ENCODE results near the gene MAGEF1. TPM values are rescaled to one million over a fixed set of nuclear protein-coding genes. Genes with fewer than 3 reads are reported as not detected.

The MAGEF1 gene
- total and polyA plus RNA-seq, 2 donors (not counting 1 experiment from before 2014, with no cell fraction given): 9.5 to 26.2 TPM

DNA sequence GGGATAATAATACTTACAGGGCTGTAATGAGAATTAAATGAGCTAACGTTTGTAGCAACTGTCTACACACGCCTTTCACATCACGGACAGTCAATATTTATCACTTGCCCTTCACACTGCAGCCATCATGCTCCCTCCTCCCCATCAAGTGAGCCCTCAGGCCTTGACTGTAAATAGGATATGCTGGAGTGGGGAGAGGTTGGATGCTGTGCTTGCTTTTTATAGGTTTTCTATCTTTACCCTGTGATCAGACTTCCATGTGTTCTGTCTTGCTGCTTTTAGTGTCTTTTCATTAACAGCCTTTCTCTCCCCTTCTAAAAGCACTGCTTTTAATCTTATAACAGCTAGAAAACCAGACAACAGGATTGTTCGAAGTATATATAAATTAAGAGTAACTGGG, 12.8 kb upstream of the MAGEF1 start:
- H3K27ac ChIP-seq (ENCODE audit: low read length in 2 of 2): no peak overlapping the region
- H3K27ac Mint-ChIP-seq: no peak overlapping the region
- H3K4me3 ChIP-seq (ENCODE audit: control extremely low read depth in 1 of 5, extremely low read depth in 1 of 5, insufficient read depth in 1 of 5, low read depth in 2 of 5, low read length in 4 of 5): no peak overlapping the region
- ChIA-PET CTCF (interaction anchor here (0.7 to 1.0 kb wide), 3 partner anchors 54 to 1009 kb away, joined by 3 to 7 read pairs (median 4); no protein-coding TSS in a partner anchor), POLR2A (interaction anchor here (0.6 kb wide), 1 partner anchor 12 kb away, joined by 4 read pairs; no protein-coding TSS in a partner anchor)
- no CpG with 5 or more reads among the region's 4 CpGs for WGBS (ENCODE audit: insufficient coverage)
- TF ChIP-seq EZH2 (IDR thresholded peaks at IDR 0.05; ENCODE audit: borderline replicate concordance, insufficient read depth, low read depth, low read length, poor library complexity, severe bottlenecking): no peak
- TF ChIP-seq, protein P1, sequence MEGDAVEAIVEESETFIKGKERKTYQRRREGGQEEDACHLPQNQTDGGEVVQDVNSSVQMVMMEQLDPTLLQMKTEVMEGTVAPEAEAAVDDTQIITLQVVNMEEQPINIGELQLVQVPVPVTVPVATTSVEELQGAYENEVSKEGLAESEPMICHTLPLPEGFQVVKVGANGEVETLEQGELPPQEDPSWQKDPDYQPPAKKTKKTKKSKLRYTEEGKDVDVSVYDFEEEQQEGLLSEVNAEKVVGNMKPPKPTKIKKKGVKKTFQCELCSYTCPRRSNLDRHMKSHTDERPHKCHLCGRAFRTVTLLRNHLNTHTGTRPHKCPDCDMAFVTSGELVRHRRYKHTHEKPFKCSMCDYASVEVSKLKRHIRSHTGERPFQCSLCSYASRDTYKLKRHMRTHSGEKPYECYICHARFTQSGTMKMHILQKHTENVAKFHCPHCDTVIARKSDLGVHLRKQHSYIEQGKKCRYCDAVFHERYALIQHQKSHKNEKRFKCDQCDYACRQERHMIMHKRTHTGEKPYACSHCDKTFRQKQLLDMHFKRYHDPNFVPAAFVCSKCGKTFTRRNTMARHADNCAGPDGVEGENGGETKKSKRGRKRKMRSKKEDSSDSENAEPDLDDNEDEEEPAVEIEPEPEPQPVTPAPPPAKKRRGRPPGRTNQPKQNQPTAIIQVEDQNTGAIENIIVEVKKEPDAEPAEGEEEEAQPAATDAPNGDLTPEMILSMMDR (IDR thresholded peaks at IDR 0.05): no peak
- intact Hi-C loops (cut with micrococcal nuclease): no loop called here
- H2AFZ ChIP-seq (ENCODE audit: insufficient read depth, low read depth, low read length, poor library complexity, severe bottlenecking): no peak overlapping the region
- H3K79me2 ChIP-seq (ENCODE audit: control insufficient read depth, insufficient read depth, low read length): no peaks in the 10 kb centered on the region
- H3K27me3 Mint-ChIP-seq: no peaks in the 10 kb centered on the region
- no peaks in the 10 kb centered on the region for H4K20me1 ChIP-seq (ENCODE audit: control insufficient read depth, insufficient read depth, low read length, poor library complexity, severe bottlenecking)
- ATAC-seq (ENCODE audit: low read depth) (no peak), DNase-seq (no peak)
- no peak overlapping the region for H3K4me2 ChIP-seq (replicated peaks; ENCODE audit: low read depth, low read length, poor library complexity, severe bottlenecking)
- no peak overlapping the region for H3K9ac ChIP-seq (ENCODE audit: low read length)
- no peaks in the 10 kb centered on the region for H3K4me1 ChIP-seq (ENCODE audit: control insufficient read depth in 2 of 2, insufficient read depth in 2 of 2, low read length in 2 of 2)
- H3K9me3 ChIP-seq (ENCODE audit: control extremely low read depth in 1 of 3, control insufficient read depth in 2 of 3, insufficient read depth in 1 of 3, low read length in 2 of 3): no peaks in the 10 kb centered on the region
- no peak overlapping the region for H3K4me3 Mint-ChIP-seq
- no peaks in the 10 kb centered on the region for H3K9me3 Mint-ChIP-seq (ENCODE audit: insufficient read depth)
- no peaks in the 10 kb centered on the region for H3K4me1 Mint-ChIP-seq
- no peaks in the 10 kb centered on the region for H3K36me3 ChIP-seq (replicated peaks in 1 of 2; ENCODE audit: control extremely low read depth in 1 of 2, control insufficient read depth in 1 of 2, extremely low read depth in 1 of 2, insufficient read depth in 2 of 2, low read length in 1 of 2)
- peaks cover 0 to 5% (median 0%) of the 10 kb centered on the region in 4 experiments for H3K27me3 ChIP-seq (replicated peaks in 1 of 4; ENCODE audit: control extremely low read depth in 1 of 4, control insufficient read depth in 3 of 4, insufficient read depth in 4 of 4, low read length in 3 of 4)

DNA sequence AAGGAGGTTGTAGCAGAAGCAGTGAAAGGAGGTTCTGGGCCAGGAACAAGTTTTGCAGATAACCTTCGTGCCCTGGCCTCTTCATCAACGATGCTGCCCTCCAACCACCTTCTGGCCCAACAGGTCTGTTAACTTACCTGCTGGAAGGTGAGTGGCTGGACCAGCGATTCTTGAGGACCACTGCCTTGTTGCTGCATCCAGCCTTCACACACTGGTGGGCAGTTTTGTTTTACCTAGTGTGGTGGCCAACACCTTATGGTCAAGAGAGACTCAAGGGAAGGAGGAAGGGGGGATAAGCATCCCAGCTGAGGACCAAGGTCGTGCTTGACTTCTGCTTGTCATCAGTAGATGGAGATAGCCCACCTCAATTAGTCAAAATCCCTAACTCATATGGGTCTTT, 7.8 kb upstream of the MAGEF1 start:
- no peak overlapping the region for H3K27ac ChIP-seq (ENCODE audit: low read length in 2 of 2)

More for the DNA sequence above, 7.8 kb upstream of the MAGEF1 start:
- ChIA-PET POLR2A (no interaction called here), CTCF (interaction anchor here (1.7 kb wide), 1 partner anchor 159 kb away, joined by 6 read pairs; the partner anchor contains the start of gene EPHB3)
- DNase-seq (no peak), ATAC-seq (ENCODE audit: low read depth) (no peak)
- H2AFZ ChIP-seq (ENCODE audit: insufficient read depth, low read depth, low read length, poor library complexity, severe bottlenecking): no peak overlapping the region
- no CpG with 5 or more reads among the region's 4 CpGs for WGBS (ENCODE audit: insufficient coverage)
- Mint-ChIP-seq H3K27ac (no peak overlapping the region), H3K4me3 (no peak overlapping the region), H3K9me3 (ENCODE audit: insufficient read depth) (no peaks in the 10 kb centered on the region), H3K27me3 (no peaks in the 10 kb centered on the region), H3K4me1 (no peaks in the 10 kb centered on the region)
- TF ChIP-seq, protein P1 (IDR thresholded peaks at IDR 0.05): no peak
- no peak for TF ChIP-seq EZH2 (IDR thresholded peaks at IDR 0.05; ENCODE audit: borderline replicate concordance, insufficient read depth, low read depth, low read length, poor library complexity, severe bottlenecking)
- H3K4me3 ChIP-seq (ENCODE audit: control extremely low read depth in 1 of 5, extremely low read depth in 1 of 5, insufficient read depth in 1 of 5, low read depth in 2 of 5, low read length in 4 of 5): no peak overlapping the region
- no peaks in the 10 kb centered on the region for H3K4me1 ChIP-seq (ENCODE audit: control insufficient read depth in 2 of 2, insufficient read depth in 2 of 2, low read length in 2 of 2)
- peaks cover 0 to 2% (median 0%) of the 10 kb centered on the region in 4 experiments for H3K27me3 ChIP-seq (replicated peaks in 1 of 4; ENCODE audit: control extremely low read depth in 1 of 4, control insufficient read depth in 3 of 4, insufficient read depth in 4 of 4, low read length in 3 of 4)
- no peaks in the 10 kb centered on the region for H4K20me1 ChIP-seq (ENCODE audit: control insufficient read depth, insufficient read depth, low read length, poor library complexity, severe bottlenecking)
- no peaks in the 10 kb centered on the region for H3K79me2 ChIP-seq (ENCODE audit: control insufficient read depth, insufficient read depth, low read length)
- no peaks in the 10 kb centered on the region for H3K36me3 ChIP-seq (replicated peaks in 1 of 2; ENCODE audit: control extremely low read depth in 1 of 2, control insufficient read depth in 1 of 2, extremely low read depth in 1 of 2, insufficient read depth in 2 of 2, low read length in 1 of 2)
- H3K4me2 ChIP-seq (replicated peaks; ENCODE audit: low read depth, low read length, poor library complexity, severe bottlenecking): no peak overlapping the region
- intact Hi-C loops (cut with micrococcal nuclease): no loop called here
- H3K9ac ChIP-seq (ENCODE audit: low read length): no peak overlapping the region
- H3K9me3 ChIP-seq (ENCODE audit: control extremely low read depth in 1 of 3, control insufficient read depth in 2 of 3, insufficient read depth in 1 of 3, low read length in 2 of 3): no peaks in the 10 kb centered on the region
